ENCODE results near the gene PLIN4. TPM values are rescaled to one million over a fixed set of nuclear protein-coding genes. Genes with fewer than 3 reads are reported as not detected.

The PLIN4 gene
- total and polyA plus RNA-seq, 10 of the 15 experiments (the other 5 are each of a cell fraction or from before 2014, with no cell fraction given) = 0.01 to 0.11 (median 0.05) TPM; not detected in 2

DNA sequence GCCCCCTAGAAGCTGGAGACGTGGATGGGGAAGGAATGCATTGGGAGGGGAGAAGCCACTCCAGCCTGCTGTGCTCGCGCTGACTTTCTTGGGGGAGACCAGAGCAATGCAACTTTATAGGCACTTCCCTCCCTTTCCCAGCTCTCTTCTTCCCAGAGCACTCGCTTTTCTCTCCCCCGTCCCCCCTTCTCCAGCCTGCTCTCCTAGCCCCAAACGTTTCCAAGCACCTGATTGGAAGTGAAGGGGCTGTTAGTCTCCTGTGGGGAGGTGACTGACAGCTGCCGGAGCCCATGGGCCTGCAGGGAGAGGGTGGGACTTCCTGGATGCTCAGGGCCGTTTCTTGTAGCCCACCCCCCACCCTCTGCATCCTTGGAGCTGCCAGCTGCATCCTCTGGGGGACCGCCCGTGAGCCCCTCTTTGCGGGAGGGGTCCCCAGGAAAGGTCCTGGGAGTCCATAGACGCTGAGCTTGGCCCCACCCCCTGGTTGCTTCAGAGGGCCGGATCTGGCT, 43.7 kb downstream of the PLIN4 start:
- Histone ChIP-seq H3K9ac (ENCODE audit: control insufficient read depth, insufficient read depth, low read length) (peak overlapping the region; percentile 59), H3K36me3 (ENCODE audit: control insufficient read depth in 2 of 2, insufficient read depth in 2 of 2, low read length in 1 of 2) (peaks cover 2 to 9% of the 10 kb centered on the region in 2 experiments; a peak in 3 of 4 replicates), H3K4me1 (ENCODE audit: control insufficient read depth, insufficient read depth, low read length) (peaks cover 7% of the 10 kb centered on the region), H2AFZ (ENCODE audit: control insufficient read depth, low read depth, low read length) (peak overlapping the region; percentile 80), H4K20me1 (ENCODE audit: control insufficient read depth, insufficient read depth) (no peaks in the 10 kb centered on the region), H3K9me3 (replicated peaks; ENCODE audit: control insufficient read depth, insufficient read depth, low read length) (no peaks in the 10 kb centered on the region), H3K4me2 (ENCODE audit: control insufficient read depth, insufficient read depth) (peak overlapping the region; percentile 93), H3K27ac (ENCODE audit: control insufficient read depth, insufficient read depth) (no peak overlapping the region; the same call in 1 of the 2 replicates), H3K79me2 (ENCODE audit: control insufficient read depth, insufficient read depth, low read length) (peaks cover 26% of the 10 kb centered on the region), H3K4me3 (peak overlapping the region; percentile 99), H3K27me3 (replicated peaks in 1 of 2; ENCODE audit: control insufficient read depth in 2 of 2, insufficient read depth in 2 of 2, low read length in 1 of 2) (no peaks in the 10 kb centered on the region)
- SMC1A ChIA-PET (ENCODE audit: uncharacterized antibody, unreplicated experiment) = interaction anchor here (0.6 kb wide), 1 partner anchor 13 kb away, joined by 3 read pairs; no protein-coding TSS in a partner anchor
- DNase-seq (ENCODE audit: low read depth, low spot score) (no peak), FAIRE-seq (peak; percentile 93), ATAC-seq (peak; percentile 45)
- in situ Hi-C loops (cut with MboI) (no loop called here), intact Hi-C loops (cut with micrococcal nuclease; ENCODE audit: unreplicated experiment) (loop anchor here (5.0 kb wide), 1 partner anchor 248 kb away; the partner anchor contains the start of gene DPP9)
- POLR2A ChIA-PET = interaction anchor here (0.5 to 1.0 kb wide), 4 partner anchors 14 to 130 kb away, joined by 3 to 6 read pairs (median 4); no protein-coding TSS in a partner anchor
- BruUV-seq (replicated peaks) = no TSS peak
- 24% methylated on average over 13 of the region's 13 CpGs for WGBS (ENCODE audit: insufficient coverage, insufficient replicate concordance, low lambda C conversion rate, missing lambda C conversion rate)
- CTCF ChIA-PET = interaction anchor here (0.6 to 1.5 kb wide), 5 partner anchors 11 to 1744 kb away, joined by 3 to 4 read pairs (median 3); no protein-coding TSS in a partner anchor
- RAD21 ChIA-PET (ENCODE audit: unreplicated experiment) = no interaction called here
- TF ChIP-seq, protein P1, sequence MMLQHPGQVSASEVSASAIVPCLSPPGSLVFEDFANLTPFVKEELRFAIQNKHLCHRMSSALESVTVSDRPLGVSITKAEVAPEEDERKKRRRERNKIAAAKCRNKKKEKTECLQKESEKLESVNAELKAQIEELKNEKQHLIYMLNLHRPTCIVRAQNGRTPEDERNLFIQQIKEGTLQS (IDR thresholded peaks at IDR 0.05; ENCODE audit: borderline replicate concordance, extremely low read depth, low read depth, low read length) = no peak
- TF ChIP-seq BACH1 (IDR thresholded peaks at IDR 0.05; ENCODE audit: borderline replicate concordance) (no peak), ZNF384 (IDR thresholded peaks at IDR 0.05; ENCODE audit: borderline replicate concordance, low read depth, low read length) (no peak), RELA (IDR thresholded peaks at IDR 0.05; ENCODE audit: borderline replicate concordance, partially characterized antibody) (no peak), CBX3 (IDR thresholded peaks at IDR 0.05; ENCODE audit: borderline replicate concordance, low read depth) (no peak), POLR2AphosphoS5 (IDR thresholded peaks at IDR 0.05; ENCODE audit: low read length) (no peak), MEF2A (IDR thresholded peaks at IDR 0.05; ENCODE audit: insufficient read depth, low read depth, low read length) (no peak), CHD2 (IDR thresholded peaks at IDR 0.05; ENCODE audit: borderline replicate concordance, low read depth, low read length) (peak; percentile 91), IRF4 (IDR thresholded peaks at IDR 0.05; ENCODE audit: low read depth, low read length) (no peak), GATAD2B (conservative IDR thresholded peaks at IDR 0.05; ENCODE audit: low read depth) (no peak), FOS (IDR thresholded peaks at IDR 0.05; ENCODE audit: borderline replicate concordance, extremely low read depth, insufficient read length) (peak; percentile 25), GABPA (IDR thresholded peaks at IDR 0.05; ENCODE audit: low read depth) (peak; percentile 90), RB1 (IDR thresholded peaks at IDR 0.05; ENCODE audit: borderline replicate concordance) (no peak), ZNF207 (IDR thresholded peaks at IDR 0.05; ENCODE audit: borderline replicate concordance) (no peak), SP1 (IDR thresholded peaks at IDR 0.05; ENCODE audit: low read depth, low read length) (peak; percentile 89), NFYB (IDR thresholded peaks at IDR 0.05; ENCODE audit: insufficient read depth, low read depth, low read length) (peak; percentile 92), KAT2A (conservative IDR thresholded peaks at IDR 0.05; ENCODE audit: control insufficient read depth, low read depth, low read length) (no peak), CEBPB (IDR thresholded peaks at IDR 0.05; ENCODE audit: borderline replicate concordance in 1 of 2, low read depth in 2 of 2, low read length in 2 of 2) (0 out of 4 replicates have a peak, but pooled peaks of 1 of the 2 experiments have one; percentile 21), TBL1XR1 (IDR thresholded peaks at IDR 0.05; ENCODE audit: low read depth, low read length) (no peak), ESRRA (IDR thresholded peaks at IDR 0.05; ENCODE audit: low read length) (no peak)
- TF ChIP-seq, protein P2, sequence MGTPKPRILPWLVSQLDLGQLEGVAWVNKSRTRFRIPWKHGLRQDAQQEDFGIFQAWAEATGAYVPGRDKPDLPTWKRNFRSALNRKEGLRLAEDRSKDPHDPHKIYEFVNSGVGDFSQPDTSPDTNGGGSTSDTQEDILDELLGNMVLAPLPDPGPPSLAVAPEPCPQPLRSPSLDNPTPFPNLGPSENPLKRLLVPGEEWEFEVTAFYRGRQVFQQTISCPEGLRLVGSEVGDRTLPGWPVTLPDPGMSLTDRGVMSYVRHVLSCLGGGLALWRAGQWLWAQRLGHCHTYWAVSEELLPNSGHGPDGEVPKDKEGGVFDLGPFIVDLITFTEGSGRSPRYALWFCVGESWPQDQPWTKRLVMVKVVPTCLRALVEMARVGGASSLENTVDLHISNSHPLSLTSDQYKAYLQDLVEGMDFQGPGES (IDR thresholded peaks at IDR 0.05) = peak; percentile 62; the same call in 1 of the 2 replicates
- TF ChIP-seq, protein P3, sequence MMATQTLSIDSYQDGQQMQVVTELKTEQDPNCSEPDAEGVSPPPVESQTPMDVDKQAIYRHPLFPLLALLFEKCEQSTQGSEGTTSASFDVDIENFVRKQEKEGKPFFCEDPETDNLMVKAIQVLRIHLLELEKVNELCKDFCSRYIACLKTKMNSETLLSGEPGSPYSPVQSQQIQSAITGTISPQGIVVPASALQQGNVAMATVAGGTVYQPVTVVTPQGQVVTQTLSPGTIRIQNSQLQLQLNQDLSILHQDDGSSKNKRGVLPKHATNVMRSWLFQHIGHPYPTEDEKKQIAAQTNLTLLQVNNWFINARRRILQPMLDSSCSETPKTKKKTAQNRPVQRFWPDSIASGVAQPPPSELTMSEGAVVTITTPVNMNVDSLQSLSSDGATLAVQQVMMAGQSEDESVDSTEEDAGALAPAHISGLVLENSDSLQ (IDR thresholded peaks at IDR 0.05) = peak; percentile 99
